IPS DF 6.9 (cell line): Measurements from ENCODE around the gene SEMA5B.
A peak's percentile ranks its signal among the peaks of the same experiment; 100 is the strongest.

Experiments used
- DNase-seq: peaks from one replicate; pipeline ENCODE4 v3.0.0-alpha.2; 2013; ENCODE audit warnings: low read depth, low spot score
- H3K27ac ChIP-seq: one replicate; pipeline ENCODE4 v1.5.1; 2013; ENCODE audit warnings: low read length, control low read depth
- H3K27me3 ChIP-seq: 2 replicates; pipeline ENCODE4 v1.6.1; 2013; ENCODE audit warnings: mild to moderate bottlenecking, low read length; ENCODE audit not compliant: control insufficient read depth, insufficient read depth
- H3K36me3 ChIP-seq: 2 replicates; pipeline ENCODE4 v1.6.1; 2013; ENCODE audit warnings: low read length; ENCODE audit not compliant: control insufficient read depth, insufficient read depth
- H3K4me1 ChIP-seq: 2 replicates; pipeline ENCODE4 v1.6.1; 2013; ENCODE audit warnings: low read length; ENCODE audit not compliant: control insufficient read depth, insufficient read depth
- H3K4me3 ChIP-seq: 2 replicates; pipeline ENCODE4 v1.5.1; 2013; ENCODE audit warnings: mild to moderate bottlenecking, low read length
- H3K9me3 ChIP-seq: 2 replicates; pipeline ENCODE4 v1.6.1; 2013; ENCODE audit warnings: low read length, inconsistent platforms; ENCODE audit not compliant: control insufficient read depth, insufficient read depth
- WGBS: extraction: QIAGEN DNeasy Blood & Tissue Kit; methylation state at CpG from one replicate; pipeline ENCODE4 v1.1.7; 2013; ENCODE audit warnings: mixed read lengths, missing lambda C conversion rate; ENCODE audit not compliant: insufficient read length, insufficient coverage; 5-methylcytosine and 5-hydroxymethylcytosine counted together

SEMA5B gene

DNA sequence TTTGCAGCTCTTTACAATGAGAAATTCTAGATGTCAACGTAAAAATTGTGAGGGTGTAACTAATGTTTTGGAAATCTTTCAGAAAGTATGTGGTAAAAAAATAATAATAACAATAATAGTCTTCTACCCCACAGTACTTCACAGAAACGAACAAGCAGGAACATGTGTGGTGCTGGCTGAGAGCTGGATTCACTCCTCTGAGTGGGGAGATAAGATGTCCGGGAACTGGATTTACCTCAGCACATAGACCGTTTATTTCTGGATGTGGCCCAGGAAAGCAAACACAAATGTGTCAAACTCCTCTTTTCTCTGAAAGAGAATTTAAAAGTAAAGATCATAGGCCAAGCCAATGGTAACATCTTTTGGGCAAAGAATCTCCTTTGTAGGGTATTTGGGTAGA, 129.3 kb downstream of the SEMA5B start:
- H3K4me1 ChIP-seq = peaks cover 2% of the 10 kb centered on the region; the same call in 1 of the 2 replicates
- no peak overlapping the region for H3K27ac ChIP-seq
- H3K27me3 ChIP-seq = no peaks in the 10 kb centered on the region
- WGBS = no CpG with 5 or more reads among the region's 4 CpGs
- no peaks in the 10 kb centered on the region for H3K36me3 ChIP-seq
- DNase-seq = no peak
- H3K9me3 ChIP-seq = no peaks in the 10 kb centered on the region
- no peak overlapping the region for H3K4me3 ChIP-seq

DNA sequence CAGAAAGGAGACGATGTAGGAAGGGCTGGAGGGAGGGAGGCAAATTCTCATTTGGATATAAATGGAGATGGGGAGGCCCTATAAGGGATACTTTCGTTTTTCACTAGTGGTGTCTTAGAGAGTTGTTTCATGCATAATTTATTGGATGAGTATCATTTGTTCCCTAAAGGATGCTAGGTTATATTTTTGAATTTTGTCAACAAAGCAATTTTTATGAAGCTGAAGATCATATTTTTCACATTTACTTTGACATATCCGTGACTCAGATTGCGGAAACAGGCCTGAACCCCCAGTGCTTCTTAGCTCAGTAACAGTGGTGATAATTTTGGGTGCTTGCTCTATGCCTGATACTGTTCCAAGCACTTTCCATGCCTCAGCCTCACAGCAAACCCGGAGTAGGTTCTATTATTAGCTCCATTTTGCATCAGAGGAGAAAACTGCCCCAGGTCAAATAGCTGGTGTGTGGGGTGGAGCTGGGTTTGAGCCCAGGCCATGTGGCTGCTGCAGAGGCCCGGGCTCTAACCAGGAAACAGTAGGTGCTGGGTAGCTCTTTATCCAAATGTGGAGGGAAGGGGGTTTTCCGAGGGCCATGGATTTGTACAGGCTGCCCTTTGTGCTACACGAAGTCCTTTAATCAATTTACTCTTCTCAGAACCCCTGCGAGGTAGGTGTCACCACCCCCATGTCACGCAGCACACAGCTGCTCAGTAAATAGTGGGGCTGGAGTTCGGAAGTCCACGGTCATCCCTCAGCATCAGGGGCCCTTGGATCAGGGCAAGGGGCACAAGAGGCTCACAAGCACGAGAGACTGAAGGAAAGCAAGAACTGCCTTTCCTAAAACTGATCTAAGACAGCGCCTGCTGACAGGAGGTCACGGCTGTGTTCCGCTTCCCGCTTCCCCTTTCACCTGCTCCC, 133.6 kb downstream of the SEMA5B start:
- peaks cover 7% of the 10 kb centered on the region; the same call in 1 of the 2 replicates for H3K4me1 ChIP-seq
- H3K36me3 ChIP-seq = no peaks in the 10 kb centered on the region
- H3K27ac ChIP-seq = no peak overlapping the region
- no peak for DNase-seq
- no peaks in the 10 kb centered on the region for H3K9me3 ChIP-seq
- no peaks in the 10 kb centered on the region for H3K27me3 ChIP-seq
- no peak overlapping the region for H3K4me3 ChIP-seq
- WGBS = no CpG with 5 or more reads among the region's 17 CpGs

DNA sequence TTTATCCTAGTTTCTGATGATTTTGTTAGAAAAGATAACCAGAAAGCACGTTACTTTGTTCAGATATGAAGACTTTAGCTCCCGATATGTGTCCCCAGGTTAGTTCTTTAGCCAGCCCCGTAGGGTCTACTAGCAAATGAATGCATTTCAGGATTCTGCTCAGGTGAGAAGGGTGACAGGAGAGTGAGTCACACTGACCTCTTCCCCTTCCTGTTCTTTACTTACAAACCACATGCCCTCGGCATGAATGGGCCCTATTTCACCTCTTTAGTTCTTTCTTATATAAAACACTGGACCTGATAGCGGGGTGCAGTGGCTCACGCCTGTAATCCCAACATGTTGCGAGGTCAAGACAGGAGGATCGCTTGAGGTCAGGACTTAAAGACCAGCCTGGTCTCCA, 134.3 kb downstream of the SEMA5B start:
- H3K27me3 ChIP-seq = no peaks in the 10 kb centered on the region
- H3K9me3 ChIP-seq = no peaks in the 10 kb centered on the region
- no peak overlapping the region for H3K27ac ChIP-seq
- peaks cover 7% of the 10 kb centered on the region; the same call in 1 of the 2 replicates for H3K4me1 ChIP-seq
- no CpG with 5 or more reads among the region's 8 CpGs for WGBS
- no peak overlapping the region for H3K4me3 ChIP-seq
- H3K36me3 ChIP-seq = no peaks in the 10 kb centered on the region
- no peak for DNase-seq

DNA sequence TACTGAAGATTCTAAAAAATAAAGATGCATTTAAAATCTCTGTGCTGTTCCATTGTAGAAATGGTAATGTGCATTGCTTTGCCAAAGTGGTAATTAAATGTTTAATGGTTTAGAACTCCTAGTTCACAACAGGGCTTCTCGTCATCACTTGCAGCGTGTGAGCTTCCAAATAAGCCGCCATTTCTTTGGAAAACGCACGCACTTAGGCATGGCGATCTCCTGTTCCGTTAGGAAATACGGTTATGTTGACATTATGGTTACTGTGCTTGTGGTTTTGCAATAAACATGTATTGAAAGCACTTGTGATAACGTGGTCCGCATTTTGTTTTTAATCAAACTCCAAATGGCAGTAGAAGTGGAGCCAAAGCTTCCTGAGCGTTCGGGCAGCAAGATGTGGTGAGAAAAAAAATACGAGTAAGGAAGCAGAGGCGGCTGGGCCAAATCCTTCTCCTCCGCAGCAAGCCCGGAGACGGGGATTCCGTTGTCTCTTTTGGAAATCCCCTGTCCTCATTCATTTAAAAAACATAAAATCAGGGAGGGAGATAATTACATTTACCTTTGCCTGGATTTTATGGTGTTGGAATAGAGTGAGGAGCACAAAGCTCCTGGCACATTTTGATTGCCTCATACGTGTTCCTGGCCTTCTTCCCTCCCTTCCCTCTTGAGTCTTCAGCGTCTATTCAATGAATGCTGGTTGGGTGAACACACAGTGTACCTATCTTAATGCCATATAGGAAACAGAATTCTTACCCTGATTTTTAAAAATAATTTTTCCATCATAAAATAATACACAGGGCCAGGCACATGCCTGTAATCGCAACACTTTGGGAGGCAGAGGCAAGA, 135.2 kb downstream of the SEMA5B start:
- H3K4me1 ChIP-seq = peaks cover 7% of the 10 kb centered on the region; the same call in 1 of the 2 replicates
- H3K36me3 ChIP-seq = no peaks in the 10 kb centered on the region
- WGBS = no CpG with 5 or more reads among the region's 21 CpGs
- DNase-seq = no peak
- H3K9me3 ChIP-seq = no peaks in the 10 kb centered on the region
- no peak overlapping the region for H3K27ac ChIP-seq
- H3K27me3 ChIP-seq = no peaks in the 10 kb centered on the region
- H3K4me3 ChIP-seq = no peak overlapping the region

DNA sequence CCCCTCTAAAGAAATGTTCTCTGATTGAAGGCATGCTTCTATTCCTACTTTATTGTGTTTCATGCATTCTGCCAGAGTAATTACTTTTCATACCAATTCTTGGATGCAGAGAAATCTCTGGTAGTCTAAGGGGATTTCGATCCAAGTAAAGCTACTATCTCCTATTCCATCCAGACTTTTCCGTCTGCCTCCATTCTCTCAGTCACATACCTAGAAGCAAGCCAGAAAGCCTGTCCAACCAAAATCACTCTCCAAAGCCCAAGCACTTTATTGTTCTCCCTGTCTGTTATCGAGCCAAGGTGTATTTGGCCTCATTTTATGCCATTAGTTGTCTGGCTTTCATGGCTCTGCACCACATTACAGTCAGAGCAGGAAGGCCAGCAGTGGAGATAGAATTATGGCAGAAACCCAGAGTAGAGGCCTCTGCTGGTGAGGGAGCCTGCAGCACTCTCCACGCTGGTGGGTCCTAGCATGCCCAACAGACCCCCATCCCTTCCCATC, 136.8 kb downstream of the SEMA5B start:
- Histone ChIP-seq H3K36me3 (no peaks in the 10 kb centered on the region), H3K4me1 (peaks cover 7% of the 10 kb centered on the region; the same call in 1 of the 2 replicates), H3K27me3 (no peaks in the 10 kb centered on the region), H3K4me3 (no peak overlapping the region), H3K9me3 (no peaks in the 10 kb centered on the region), H3K27ac (no peak overlapping the region)
- WGBS = no CpG with 5 or more reads among the region's 4 CpGs
- DNase-seq = no peak

- H3K27ac ChIP-seq = no peak overlapping the region
- DNase-seq = peak; percentile 67
- no peaks in the 10 kb centered on the region for H3K9me3 ChIP-seq
- no CpG with 5 or more reads among the region's 6 CpGs for WGBS
- H3K4me3 ChIP-seq = no peak overlapping the region
- peaks cover 7% of the 10 kb centered on the region; the same call in 1 of the 2 replicates for H3K4me1 ChIP-seq
- H3K27me3 ChIP-seq = no peaks in the 10 kb centered on the region
- H3K36me3 ChIP-seq = no peaks in the 10 kb centered on the region
Observed at GRCh38 chr3:122890077-122890719, 137.4 kb downstream of the SEMA5B start.

GRCh38 chr3:122886946-122887345, 140.6 kb downstream of the SEMA5B start:
- no peak for DNase-seq
- no peak overlapping the region for H3K4me3 ChIP-seq
- no peaks in the 10 kb centered on the region for H3K27me3 ChIP-seq
- no peaks in the 10 kb centered on the region for H3K36me3 ChIP-seq
- WGBS = no CpG with 5 or more reads among the region's 4 CpGs
- peaks cover 5% of the 10 kb centered on the region; the same call in 1 of the 2 replicates for H3K4me1 ChIP-seq
- no peaks in the 10 kb centered on the region for H3K9me3 ChIP-seq
- H3K27ac ChIP-seq = no peak overlapping the region

GRCh38 chr3:122886251-122886650, 141.3 kb downstream of the SEMA5B start:
- H3K27me3 ChIP-seq = no peaks in the 10 kb centered on the region
- no peaks in the 10 kb centered on the region for H3K9me3 ChIP-seq
- no peak for DNase-seq
- no peak overlapping the region for H3K27ac ChIP-seq
- WGBS = no CpG with 5 or more reads among the region's 4 CpGs
- peaks cover 5% of the 10 kb centered on the region; the same call in 1 of the 2 replicates for H3K4me1 ChIP-seq
- H3K36me3 ChIP-seq = no peaks in the 10 kb centered on the region
- no peak overlapping the region for H3K4me3 ChIP-seq

GRCh38 chr3:122882361-122882947, 145.1 kb downstream of the SEMA5B start:
- Histone ChIP-seq H3K4me3 (no peak overlapping the region), H3K27ac (no peak overlapping the region), H3K36me3 (no peaks in the 10 kb centered on the region), H3K27me3 (no peaks in the 10 kb centered on the region), H3K4me1 (no peaks in the 10 kb centered on the region; the same call in 1 of the 2 replicates), H3K9me3 (no peaks in the 10 kb centered on the region)
- DNase-seq = no peak
- WGBS = no CpG with 5 or more reads among the region's 2 CpGs
